Measurements from ENCODE around the gene DDX5. TPM values are rescaled to one million over a fixed set of nuclear protein-coding genes. Genes with fewer than 3 reads are reported as not detected.
A peak's percentile ranks its signal among the peaks of the same experiment; 100 is the strongest.

The DDX5 gene
- total RNA-seq, result 1,000 to 10,000 TPM in 3 of 4 donors, 100 to 1,000 TPM in 1; 895 to 1,792 (median 1,570) TPM

DNA sequence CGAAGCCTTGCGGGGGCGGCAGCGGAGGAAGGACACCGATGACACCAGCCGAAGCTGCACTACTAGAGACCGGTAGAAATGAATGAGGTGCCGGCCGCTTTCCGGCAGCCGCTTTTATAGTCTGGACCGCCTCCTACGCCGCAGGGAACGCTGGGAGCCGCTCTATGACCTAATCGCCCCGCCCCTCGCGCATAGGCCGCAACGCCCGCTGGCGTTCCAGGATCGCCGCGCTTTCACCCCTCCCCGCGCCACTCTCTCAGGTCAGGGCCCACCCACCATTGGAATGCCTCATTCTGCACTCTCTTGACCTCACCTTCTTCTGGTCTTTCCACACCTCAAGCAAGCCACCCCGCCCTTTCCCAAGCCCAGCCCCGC lies at the start of gene DDX5:
Gene DDX5, minus strand, starts transcription at position 89 of the 375 bp plus-strand sequence. CDS start 170 bp downstream, outside the sequence.
- Histone ChIP-seq H3K27ac (peak within 1 kb of the TSS; percentile 99 to 100 (median 100)), H3K36me3 (peaks cover 50 to 51% of the 10 kb centered on the region in 2 donors), H3K4me1 (peaks cover 17 to 49% of the 10 kb centered on the region in 2 donors), H3K4me3 (replicated peaks in 1 of 3) (peak within 1 kb of the TSS; percentile 94 to 99 (median 97)), H3K27me3 (no peaks in the 10 kb centered on the region), H3K9me3 (no peaks in the 10 kb centered on the region)
- peak; percentile 99 for DNase-seq
- WGBS, 2 donors, result 1 to 2% methylated on average over 29 to 31 of the region's 31 CpGs
- peak; percentile 95 to 96 for TF ChIP-seq POLR2A (IDR thresholded peaks at IDR 0.05)
- TF ChIP-seq, protein P1, sequence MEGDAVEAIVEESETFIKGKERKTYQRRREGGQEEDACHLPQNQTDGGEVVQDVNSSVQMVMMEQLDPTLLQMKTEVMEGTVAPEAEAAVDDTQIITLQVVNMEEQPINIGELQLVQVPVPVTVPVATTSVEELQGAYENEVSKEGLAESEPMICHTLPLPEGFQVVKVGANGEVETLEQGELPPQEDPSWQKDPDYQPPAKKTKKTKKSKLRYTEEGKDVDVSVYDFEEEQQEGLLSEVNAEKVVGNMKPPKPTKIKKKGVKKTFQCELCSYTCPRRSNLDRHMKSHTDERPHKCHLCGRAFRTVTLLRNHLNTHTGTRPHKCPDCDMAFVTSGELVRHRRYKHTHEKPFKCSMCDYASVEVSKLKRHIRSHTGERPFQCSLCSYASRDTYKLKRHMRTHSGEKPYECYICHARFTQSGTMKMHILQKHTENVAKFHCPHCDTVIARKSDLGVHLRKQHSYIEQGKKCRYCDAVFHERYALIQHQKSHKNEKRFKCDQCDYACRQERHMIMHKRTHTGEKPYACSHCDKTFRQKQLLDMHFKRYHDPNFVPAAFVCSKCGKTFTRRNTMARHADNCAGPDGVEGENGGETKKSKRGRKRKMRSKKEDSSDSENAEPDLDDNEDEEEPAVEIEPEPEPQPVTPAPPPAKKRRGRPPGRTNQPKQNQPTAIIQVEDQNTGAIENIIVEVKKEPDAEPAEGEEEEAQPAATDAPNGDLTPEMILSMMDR (IDR thresholded peaks at IDR 0.05), result no peak
- intact Hi-C loops (cut with DNase I), result no loop called here

DNA sequence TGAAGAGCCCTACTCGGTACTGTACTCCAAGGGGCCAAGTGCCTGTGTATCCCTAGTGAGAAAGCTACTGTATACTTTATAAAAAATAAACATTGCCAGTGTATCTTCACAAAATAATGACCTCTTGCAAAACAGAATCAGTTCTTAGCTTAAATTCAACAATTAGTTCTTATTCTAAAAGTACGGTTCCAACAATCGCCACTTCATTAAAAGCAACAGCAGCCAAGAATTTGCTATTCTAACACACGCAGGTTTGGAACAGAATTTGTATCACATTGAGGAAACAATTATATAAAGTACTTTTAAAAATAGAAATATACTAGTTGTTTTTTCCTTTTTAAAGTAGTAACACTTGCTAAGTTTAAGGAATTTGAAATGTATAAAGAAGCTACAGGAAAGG lies 49.2 kb upstream of the DDX5 start:
- no peak for TF ChIP-seq POLR2A (IDR thresholded peaks at IDR 0.05)
- TF ChIP-seq, protein P1 (IDR thresholded peaks at IDR 0.05), result no peak
- Histone ChIP-seq H3K4me3 (replicated peaks in 1 of 3) (no peak overlapping the region), H3K9me3 (no peaks in the 10 kb centered on the region), H3K4me1 (peaks cover 0 to 15% of the 10 kb centered on the region in 2 donors), H3K27me3 (no peaks in the 10 kb centered on the region), H3K36me3 (no peaks in the 10 kb centered on the region), H3K27ac (peak overlapping the region; percentile 38 to 73 (median 56))
- 37 to 41% methylated on average over 4 of the region's 4 CpGs for WGBS, 2 donors
- DNase-seq, result no peak
- intact Hi-C loops (cut with DNase I), result no loop called here

DNA sequence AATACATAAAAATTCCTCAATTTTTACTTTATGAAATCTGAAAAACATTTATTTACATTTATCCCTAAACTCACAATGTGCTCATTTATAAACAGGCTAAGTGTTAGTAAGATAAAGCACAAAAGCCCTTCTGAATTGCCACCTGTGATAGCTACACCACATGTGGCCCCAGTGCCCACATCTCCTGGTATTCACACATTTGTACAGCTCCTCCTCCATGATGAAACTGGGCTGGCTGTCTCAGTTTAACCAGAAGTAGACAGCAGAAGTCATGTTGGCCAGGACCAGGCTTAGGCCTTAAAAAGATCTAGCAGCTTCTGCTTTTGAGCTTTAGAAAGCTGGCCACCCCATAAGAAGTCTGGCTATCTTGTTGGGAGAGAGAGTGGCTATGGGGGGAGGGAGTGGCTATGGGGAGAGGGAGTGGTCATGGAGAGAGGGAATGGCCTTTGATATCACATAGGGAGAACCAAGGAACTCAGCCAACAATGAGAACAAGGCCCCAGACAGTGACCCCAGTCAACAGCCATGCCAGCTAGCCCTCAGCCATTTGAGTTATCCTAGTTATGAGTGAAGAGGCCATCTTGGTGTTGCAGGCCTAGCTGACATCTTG lies 48.0 kb upstream of the DDX5 start:
- intact Hi-C loops (cut with DNase I), result no loop called here
- Histone ChIP-seq H3K36me3 (no peaks in the 10 kb centered on the region), H3K27me3 (no peaks in the 10 kb centered on the region)

DNA sequence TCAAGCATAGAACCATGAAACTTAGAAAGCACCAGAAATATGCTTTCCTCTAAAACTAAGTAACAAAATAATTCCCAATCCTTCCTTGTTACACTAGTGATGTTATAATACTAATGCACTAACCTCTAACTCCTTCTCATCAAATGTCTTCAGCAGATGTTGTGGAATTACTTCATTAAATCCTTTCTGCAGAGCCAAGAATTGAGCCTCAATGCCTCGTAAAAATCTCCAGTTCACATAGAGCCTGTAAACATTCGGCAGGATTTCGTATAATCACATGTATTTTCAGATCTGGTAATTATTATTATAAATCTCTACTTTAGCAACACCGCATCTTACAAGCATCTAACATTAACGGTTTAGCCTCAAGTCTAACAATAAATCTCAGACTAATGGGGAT lies 45.4 kb upstream of the DDX5 start:
- no peak for TF ChIP-seq POLR2A (IDR thresholded peaks at IDR 0.05)
- TF ChIP-seq, protein P1 (IDR thresholded peaks at IDR 0.05), result no peak
- intact Hi-C loops (cut with DNase I), result no loop called here
- Histone ChIP-seq H3K36me3 (peaks cover 6 to 7% of the 10 kb centered on the region in 2 donors), H3K4me1 (peaks cover 0 to 15% of the 10 kb centered on the region in 2 donors), H3K4me3 (replicated peaks in 1 of 3) (no peak overlapping the region), H3K27me3 (no peaks in the 10 kb centered on the region), H3K9me3 (no peaks in the 10 kb centered on the region), H3K27ac (no peak overlapping the region)
- no peak for DNase-seq
- 94 to 96% methylated on average over 5 of the region's 5 CpGs for WGBS, 2 donors

More for the DNA sequence above, 48.0 kb upstream of the DDX5 start:
- no peak for DNase-seq
- Histone ChIP-seq H3K9me3 (no peaks in the 10 kb centered on the region), H3K27ac (no peak overlapping the region), H3K4me3 (replicated peaks in 1 of 3) (no peak overlapping the region), H3K4me1 (peaks cover 0 to 15% of the 10 kb centered on the region in 2 donors)
- no peak for TF ChIP-seq POLR2A (IDR thresholded peaks at IDR 0.05)
- TF ChIP-seq, protein P1 (IDR thresholded peaks at IDR 0.05), result no peak

DNA sequence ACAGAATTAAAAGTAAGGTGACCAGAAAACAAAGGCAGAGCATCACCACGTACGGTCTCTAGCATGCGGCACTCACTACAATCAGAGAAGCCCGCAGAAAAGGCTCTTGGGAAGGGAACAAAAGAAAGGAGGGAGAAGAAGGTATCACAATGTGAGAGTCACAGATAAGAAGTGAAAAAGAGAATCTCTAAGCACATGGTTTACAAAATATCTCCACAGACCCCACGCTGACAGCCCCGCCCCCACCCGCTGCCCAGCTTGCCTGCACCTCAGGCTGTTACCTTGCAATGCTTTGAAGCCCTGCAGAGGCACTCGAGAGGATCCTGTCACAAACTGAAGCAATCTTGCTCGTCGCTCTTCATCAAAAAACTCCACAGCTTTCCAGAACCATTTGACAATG lies 41.2 kb upstream of the DDX5 start:
- intact Hi-C loops (cut with DNase I), result no loop called here
- H3K4me1 ChIP-seq, result no peaks in the 10 kb centered on the region
- peaks cover 12 to 13% of the 10 kb centered on the region in 2 donors for H3K36me3 ChIP-seq
- no peak overlapping the region for H3K27ac ChIP-seq
- TF ChIP-seq, protein P1 (IDR thresholded peaks at IDR 0.05), result no peak
- TF ChIP-seq POLR2A (IDR thresholded peaks at IDR 0.05), result no peak
- DNase-seq, result no peak
- no peaks in the 10 kb centered on the region for H3K27me3 ChIP-seq
- WGBS, 2 donors, result 83 to 85% methylated on average over 10 of the region's 10 CpGs
- H3K4me3 ChIP-seq (replicated peaks in 1 of 3), result no peak overlapping the region
- no peaks in the 10 kb centered on the region for H3K9me3 ChIP-seq
